GM21423 (cell line): ENCODE results near the gene UBE2V1.
"Not testable (repeated sequence)": the region's sequence is repeated elsewhere in the genome, so short reads cannot be mapped to it uniquely, and the experiment has no call there.

Experiments
- ATAC-seq: cut with Tn5 transposase; IDR thresholded peaks from one replicate; pipeline ENCODE4 v1.9.1; 2021; ENCODE audit warnings: mild to moderate bottlenecking, moderate library complexity; ENCODE audit not compliant: unreplicated experiment

The UBE2V1 gene

GRCh38 chr20:50066161-50066834, 46.7 kb downstream of the UBE2V1 start:
- ATAC-seq, result no peak

DNA sequence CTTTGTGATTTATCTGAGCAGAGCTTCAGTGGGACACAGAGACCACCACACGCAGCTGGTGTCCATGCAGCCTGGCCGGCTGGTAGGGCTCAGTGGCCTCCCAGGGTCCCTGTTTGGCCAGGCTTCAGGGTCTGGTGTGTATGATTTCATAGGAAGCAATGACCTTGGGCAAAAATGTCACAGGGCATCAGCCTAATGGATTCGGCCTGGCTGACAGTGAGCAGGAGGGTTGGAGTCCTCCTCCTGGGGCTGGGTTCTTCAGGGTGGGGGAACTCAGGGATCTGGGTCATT, 47.7 kb downstream of the UBE2V1 start:
- ATAC-seq, result no peak

DNA sequence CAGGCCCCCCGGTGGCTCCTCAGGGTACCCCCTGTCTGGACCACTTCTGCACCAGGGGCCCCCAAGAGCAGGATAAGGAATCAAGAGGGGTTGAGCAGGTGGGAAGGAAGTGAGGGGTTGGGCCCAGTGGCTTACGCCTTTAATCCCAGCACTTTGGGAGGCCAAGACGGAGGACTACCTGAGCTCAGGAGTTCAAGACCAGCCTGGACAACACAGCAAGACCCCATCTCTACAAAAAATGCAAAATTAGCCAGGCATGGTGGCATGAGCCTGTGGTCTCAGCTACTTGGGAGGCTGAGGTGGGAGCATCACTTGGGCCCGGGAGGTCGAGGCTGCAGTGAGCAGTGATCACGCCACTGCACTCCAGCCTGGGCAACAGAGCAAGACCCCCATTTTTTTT, 49.2 kb downstream of the UBE2V1 start:
- not testable (repeated sequence) for ATAC-seq

- ATAC-seq, result no peak
These were observed 50.7 kb downstream of the UBE2V1 start for GRCh38 chr20:50062006-50062838.

DNA sequence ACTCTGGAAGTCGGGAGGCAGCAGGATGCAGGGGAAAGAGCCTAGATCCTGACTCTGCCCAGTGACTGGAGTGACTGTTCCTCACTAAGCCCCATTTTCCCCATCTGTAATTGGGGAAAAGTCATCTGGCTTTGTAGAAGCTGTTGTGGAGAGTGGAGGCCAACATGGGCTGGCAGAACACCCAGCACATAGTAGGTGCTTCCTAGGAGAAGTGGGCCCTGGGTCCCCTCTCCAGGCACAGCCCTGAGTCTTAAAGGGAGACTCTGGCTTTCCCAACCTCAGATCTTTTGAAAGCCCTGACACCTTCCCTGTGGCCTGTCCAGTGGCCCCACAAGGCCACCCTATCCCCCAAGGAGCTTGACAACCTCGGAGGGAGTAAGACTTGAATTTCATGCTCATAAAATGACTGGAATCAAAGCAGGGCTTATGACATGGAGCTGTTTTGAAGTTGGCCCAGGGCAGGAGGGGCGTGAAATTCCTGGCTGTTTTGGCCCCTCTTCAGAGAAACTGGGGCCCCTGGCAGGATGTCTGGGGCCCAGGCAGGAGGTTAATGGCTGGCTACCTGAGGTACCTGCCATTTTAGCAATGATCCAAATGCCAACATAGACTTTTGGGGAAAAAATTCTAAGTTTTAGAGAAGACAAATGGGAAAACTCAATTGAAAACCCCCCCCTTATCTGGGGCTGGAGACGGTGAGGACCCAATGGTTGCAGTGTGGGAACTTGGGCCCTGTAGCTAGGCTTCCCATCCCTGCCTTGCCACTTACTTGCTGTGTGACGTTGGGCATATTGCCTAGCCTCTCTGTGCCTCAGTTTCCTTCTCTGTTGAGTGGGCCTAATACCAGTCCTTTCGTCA, 51.6 kb downstream of the UBE2V1 start:
- no peak for ATAC-seq

GRCh38 chr20:50058662-50059402, 54.1 kb downstream of the UBE2V1 start:
- no peak for ATAC-seq

- no peak for ATAC-seq
These were observed 55.3 kb downstream of the UBE2V1 start for GRCh38 chr20:50057714-50058053.

DNA sequence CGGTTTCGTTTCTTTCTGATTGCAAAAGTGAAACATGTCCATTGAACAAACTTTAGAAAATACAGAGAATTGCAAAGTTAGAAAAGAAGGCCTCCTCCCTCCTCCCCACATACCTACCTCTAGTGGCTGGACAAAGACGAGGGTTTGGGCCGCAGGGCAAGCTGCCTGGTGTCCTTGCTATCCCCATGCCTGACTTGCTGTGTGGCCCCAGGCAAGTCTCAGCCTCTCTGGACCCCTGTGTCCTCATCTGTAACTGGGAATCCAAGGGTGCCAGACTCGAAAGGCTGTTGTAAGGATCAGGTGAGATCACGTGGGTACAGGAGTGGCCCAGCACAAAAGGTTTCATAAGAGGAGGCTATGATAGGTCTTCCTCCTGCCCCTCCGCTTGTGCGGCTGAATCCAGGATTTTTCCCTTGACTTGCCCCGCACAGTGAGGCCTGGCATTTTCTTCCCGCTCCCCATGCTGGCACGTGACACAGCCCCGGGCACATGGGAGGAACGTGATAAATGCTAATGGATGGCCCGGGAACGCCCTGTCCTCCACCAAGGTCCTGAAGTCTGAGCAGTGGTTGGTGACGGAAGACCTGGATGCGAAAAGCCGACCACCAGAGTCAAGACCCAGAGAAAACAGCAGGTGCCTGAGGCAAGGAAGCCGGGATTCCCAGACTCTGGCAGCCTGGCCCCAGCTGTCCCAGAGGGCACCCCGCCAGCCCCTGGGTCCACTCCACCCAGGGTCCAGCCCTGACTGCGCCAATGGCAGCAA, 55.8 kb downstream of the UBE2V1 start:
- ATAC-seq, result no peak

- no peak for ATAC-seq
These were observed 56.5 kb downstream of the UBE2V1 start for GRCh38 chr20:50056408-50056926.

- ATAC-seq, result no peak
These were observed 57.3 kb downstream of the UBE2V1 start for GRCh38 chr20:50055524-50056083.

DNA sequence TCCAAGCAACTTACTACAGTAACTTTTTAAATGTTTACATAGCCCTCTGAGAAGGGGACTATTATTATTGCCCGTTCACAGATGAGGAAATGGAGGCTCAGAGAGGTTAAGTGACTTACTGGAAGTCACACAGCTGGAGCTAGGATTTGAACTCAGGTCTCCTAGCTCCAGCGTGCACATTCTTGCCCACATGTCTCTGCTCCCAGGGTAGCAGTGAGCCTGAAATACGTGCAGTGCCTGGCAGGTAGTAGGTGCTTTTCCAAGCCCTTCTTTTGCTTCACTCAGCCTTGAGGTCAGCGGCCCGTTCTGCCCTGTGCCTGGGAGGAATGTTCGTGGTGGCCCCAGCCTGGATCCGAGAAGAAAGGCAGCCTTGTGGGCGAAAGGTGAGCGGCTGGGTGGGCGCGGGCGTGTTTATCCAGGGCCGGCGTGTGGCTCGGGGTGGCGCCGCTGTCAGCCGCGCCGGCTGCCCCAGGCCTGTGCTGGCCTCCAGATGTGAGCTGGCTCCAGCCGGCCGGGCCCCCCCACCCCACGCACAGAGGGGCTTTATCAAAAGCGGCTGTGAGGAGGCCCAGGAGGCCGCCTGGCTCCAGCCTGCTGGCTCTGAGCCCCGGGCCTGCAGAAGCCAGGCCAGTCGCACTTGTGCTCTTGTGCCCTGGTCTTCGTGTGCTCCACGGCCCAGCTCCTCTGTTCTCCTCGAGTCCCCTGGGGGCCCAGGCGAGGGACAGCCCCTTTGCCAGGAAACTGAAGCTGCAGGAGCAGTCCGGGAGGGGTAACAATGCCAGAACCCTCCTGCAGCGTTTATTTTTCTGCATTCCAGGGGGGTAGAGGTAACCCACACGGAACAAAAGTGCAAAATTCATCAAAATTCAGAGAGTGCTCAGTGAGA, 58.1 kb downstream of the UBE2V1 start:
- no peak for ATAC-seq

GRCh38 chr20:50054231-50054547, 58.8 kb downstream of the UBE2V1 start:
- no peak for ATAC-seq

- ATAC-seq, result no peak
These were observed 59.4 kb downstream of the UBE2V1 start for GRCh38 chr20:50053362-50054230.

DNA sequence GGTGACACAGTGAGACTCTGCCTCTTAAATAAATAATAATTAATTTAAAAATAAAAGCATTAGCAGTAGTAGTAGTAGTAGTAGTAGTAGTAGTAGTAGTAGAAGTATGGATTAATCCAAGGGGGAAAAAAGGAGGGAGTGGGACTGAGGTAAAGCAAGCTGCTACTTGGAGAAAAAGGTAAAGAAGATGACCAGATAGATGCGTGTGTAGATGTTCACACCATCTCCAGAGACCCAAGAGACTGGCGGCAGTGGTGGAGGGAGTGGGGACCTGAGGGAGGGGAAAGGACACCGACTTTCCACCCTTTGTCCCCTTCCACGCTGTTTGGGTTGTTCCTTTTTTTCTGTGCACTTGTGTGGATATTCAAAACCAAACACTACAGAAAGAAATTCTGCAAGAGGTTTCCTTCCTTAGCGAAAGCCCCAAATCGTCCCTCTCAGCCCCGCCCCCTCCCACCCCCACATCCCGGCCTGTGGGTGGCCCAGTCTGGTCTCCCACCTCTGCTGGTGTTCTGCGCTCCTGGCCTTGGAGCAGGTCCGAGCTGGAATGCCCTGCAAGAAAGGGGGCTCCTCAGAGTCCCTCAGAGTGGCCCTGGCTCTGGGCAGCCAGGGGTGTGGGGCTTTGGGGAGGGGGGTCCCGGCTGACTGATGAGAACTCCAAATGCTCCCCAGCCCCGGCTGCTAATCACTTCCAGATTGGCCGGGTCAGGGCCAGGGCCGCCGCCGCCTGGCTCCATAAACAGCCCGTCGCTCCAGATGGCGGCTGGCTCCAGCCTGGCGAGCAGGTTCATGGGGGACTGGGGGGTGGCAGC, 60.2 kb downstream of the UBE2V1 start:
- no peak for ATAC-seq

GRCh38 chr20:50050660-50051308, 62.2 kb downstream of the UBE2V1 start:
- no peak for ATAC-seq

DNA sequence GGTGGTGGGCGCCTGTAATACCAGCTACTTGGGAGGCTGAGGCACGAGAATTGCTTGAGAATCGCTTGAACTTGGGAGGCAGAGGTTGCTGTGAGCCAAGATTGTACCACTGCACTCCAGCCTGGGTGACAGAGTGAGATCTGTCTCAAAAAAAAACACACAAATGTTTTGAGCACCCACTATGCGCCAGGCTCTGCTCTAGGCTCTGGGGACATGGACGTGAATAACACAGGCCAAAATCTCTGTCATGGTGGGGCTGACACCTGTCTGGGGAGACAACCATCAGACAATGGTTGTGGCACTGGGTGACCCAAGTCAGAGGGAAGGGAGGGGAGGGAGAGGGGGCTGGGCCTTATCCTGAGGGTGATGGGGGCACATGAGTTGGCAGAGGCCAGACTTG, 62.7 kb downstream of the UBE2V1 start:
- ATAC-seq, result no peak
